Measurements from ENCODE around the gene CD177.
"Not testable (repeated sequence)": the region's sequence is repeated elsewhere in the genome, so short reads cannot be mapped to it uniquely, and the experiment has no call there.

The CD177 gene, protein sequence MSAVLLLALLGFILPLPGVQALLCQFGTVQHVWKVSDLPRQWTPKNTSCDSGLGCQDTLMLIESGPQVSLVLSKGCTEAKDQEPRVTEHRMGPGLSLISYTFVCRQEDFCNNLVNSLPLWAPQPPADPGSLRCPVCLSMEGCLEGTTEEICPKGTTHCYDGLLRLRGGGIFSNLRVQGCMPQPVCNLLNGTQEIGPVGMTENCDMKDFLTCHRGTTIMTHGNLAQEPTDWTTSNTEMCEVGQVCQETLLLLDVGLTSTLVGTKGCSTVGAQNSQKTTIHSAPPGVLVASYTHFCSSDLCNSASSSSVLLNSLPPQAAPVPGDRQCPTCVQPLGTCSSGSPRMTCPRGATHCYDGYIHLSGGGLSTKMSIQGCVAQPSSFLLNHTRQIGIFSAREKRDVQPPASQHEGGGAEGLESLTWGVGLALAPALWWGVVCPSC

DNA sequence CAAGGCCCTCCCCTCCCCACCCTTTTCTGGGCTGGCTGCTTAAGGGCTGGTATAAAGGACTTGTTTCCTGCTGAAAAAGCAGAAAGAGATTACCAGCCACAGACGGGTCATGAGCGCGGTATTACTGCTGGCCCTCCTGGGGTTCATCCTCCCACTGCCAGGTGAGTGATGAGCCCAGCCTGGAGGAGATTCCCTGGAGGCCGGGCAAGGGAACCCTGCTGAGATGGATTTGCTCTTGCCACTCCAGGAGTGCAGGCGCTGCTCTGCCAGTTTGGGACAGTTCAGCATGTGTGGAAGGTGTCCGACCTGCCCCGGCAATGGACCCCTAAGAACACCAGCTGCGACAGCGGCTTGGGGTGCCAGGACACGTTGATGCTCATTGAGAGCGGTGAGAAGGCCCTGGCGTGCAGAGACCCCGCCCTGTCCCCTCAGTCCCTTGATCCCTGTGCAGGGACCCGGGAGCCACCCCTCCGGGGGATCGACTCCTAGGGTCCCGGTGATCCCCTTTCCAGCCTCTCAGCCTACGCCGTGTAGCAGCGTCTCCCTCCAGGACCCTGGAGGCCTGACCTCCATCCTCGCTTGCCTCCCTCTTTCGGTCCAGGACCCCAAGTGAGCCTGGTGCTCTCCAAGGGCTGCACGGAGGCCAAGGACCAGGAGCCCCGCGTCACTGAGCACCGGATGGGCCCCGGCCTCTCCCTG, at the start of gene CD177:
TSS of gene CD177 (plus strand) at position 81 of the 699 bp plus-strand sequence. CDS start at position 110, 29 bp downstream.
- DNase-seq, result no peak

DNA sequence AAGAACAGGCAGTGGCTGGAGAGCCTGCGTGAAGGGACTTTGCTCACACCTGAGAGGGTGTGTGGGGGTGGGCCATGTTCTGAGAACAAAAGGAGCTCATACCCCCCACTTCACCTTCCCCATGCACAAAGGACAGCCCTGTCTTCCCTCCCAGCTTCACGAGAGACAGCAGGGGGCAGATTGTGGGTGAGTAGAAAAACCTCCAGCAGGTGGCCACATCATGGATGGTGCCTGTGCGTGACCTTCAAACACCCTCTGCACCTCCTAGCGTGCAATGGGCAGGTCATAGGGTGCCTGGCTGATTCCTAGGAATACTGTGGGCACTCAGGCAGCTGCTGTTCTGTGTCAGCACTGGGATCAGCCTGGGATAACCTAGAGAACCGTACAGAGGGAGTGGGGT, 47.8 kb upstream of the CD177 start:
- DNase-seq, result no peak

DNA sequence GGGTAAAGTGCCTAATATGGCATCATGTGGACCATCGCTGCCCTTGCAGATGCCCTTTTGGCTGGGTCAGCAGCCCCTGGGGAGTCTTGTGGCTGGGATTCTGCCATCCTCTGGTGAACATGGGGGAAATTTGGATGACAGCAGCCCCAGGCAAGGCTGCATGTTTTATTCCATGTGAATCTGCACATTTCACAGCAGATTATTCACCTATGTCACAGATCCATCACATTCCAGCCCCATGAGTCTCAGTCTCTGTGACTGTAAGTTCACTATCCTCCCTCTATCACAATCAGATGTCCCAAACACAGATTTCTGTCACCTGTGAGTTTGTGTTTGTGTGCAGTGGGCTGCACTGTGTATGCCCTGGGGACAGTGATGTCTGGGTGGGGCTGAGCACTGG, 47.4 kb upstream of the CD177 start:
- DNase-seq, result no peak

DNA sequence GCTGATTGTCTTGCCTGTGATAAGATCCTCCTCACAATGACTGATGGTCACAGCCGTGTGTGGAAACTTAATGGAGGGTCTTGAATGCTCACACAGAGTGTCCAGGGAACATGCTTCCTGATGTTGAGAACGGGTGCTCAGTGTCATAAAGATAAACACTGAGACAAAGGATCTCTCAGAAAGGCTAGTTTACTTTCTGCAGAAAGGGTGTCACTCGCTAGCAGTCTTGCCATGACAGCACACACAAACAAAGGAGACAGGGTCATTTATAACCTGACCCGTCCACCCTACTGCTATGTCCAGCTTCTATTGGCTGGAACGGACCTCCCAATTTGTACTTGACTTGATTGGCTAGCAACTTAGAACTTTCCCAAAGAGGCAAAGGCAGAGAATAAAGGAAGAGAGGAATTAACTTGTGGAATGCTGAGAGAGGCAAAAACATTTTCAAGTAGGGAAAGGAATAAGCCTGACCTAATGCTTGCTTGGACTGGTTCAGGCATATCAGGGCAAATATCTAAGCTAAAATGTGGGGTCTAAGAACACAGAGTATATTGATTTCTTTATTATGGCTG, 45.2 kb upstream of the CD177 start:
- no peak for DNase-seq

DNA sequence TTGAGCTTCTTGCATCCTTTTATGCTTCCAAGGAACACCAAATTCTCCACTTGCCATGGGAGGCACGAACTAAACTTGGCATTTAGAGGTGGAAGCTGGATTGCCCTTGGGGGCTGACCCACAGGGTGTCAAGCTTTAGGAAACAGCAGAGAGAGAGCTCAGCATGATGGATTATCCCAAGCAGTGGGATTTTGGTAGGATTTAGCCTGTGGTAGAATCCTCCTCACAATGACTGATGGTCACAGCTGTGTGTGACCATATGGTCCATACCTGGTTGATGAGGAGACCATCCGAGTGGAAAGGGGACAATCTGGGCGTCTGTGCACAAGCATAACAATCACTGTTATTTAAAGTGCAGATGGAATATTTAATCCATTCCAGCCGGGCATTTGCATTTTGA, 44.0 kb upstream of the CD177 start:
- DNase-seq, result no peak

DNA sequence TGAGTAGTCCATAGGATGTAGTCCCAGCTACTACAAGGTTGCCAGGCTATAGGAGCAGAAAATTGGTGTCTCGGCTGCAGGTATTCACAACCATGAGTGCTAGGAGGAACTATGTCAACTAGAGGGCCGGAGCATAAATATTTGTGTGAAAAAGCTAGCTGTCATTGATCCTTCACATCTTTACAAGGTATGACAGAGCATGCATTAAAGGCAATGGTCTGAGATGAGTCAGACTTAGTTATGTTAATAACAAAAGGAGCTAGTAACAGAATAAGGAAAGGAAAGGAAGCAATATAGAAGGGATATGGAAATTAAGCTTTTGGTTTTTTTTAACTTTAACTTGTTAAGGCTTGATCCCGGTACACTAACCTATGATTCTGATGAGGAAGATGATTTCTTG, 43.3 kb upstream of the CD177 start:
- DNase-seq, result no peak

DNA sequence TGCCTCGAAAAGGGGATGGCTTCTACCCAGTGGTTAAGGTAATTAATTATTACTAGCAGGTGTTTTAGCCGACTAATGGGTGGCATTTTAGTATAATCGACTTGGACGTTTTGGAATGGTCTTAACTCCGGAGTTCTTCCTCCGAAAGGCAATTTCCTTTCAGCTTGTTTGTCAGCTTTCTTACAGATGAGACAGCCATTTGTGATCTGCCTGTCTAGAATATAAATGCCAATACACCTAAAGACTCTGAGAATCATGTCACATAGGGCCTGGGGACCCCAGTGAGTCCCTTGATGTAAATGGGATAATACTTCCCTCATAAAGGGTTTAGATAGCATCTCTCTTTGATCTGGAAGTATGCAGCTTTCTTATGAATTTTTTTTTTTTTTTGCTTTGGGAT, 42.2 kb upstream of the CD177 start:
- DNase-seq, result no peak

DNA sequence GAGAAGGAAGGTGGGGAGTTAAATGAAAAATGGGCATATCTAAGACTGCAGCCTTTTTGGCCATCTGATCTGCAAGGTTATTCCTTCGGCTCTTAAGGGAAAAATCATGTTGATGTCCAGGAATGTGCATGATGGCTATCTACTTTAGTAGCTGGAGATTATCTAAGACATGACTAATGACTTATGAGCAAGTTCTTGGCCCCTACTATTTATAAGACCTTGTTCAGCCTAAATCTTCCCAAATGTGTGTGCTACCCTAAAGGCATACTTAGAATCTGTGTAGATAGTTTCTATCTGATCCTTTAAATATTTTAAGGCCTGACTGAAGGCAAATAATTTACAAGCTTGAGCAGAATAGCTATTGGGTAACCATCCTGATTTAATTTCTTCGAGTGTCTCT, 41.8 kb upstream of the CD177 start:
- DNase-seq, result no peak

DNA sequence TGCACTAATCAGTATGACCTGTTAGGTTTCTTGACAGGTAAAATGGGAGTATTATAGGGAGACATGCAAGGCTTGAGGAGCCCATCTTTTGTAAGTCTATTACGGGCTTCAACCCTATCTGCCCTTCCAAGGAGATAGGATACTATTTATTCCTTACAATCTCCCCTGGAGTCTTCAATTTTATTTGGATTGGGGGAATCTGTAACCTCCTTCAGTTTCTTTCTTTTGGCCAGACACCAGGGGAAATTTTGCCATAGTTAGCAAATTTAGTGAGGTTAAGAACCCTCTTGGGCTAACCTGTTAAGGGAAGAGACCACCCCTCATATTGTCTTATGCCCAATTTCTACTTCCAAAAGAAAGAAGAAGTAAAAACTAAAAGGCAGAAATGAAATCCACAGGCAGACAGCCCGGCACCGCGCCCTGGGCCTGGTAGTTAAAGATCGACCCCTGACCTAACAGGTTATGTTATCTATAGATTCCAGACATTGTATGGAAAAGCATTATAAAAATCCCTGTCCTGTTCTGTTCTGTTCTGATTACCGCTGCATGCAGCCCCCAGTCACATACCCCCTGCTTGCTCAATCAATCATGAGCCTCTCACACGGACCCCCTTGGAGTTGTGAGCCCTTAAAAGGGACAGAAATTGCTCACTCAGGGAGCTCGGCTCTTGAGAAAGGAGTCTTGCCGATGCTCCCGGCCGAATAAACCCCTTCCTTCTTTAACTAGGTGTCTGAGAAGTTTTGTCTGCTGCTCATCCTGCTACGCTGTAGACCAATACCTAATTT, 39.6 kb upstream of the CD177 start:
- no peak for DNase-seq

DNA sequence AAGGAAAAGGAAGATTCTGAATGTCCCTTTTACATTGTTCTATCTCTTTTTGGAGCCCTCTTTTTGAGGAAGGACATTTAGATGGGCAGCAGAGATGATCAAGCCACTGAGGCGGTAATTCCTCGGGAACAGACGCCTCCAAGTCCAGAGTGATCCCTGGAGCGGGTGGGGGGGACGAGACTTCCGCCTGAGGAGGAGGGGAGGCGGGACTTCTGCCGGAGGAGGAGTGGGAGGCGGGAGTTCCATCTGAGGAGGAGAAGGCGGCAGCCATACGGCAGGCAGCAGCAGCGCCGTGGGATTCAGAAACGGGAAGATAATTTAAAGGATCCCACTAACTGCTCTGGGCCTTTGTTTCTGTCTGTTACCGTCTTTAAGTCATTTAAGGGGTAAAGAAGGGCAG, 37.6 kb upstream of the CD177 start:
- no peak for DNase-seq

DNA sequence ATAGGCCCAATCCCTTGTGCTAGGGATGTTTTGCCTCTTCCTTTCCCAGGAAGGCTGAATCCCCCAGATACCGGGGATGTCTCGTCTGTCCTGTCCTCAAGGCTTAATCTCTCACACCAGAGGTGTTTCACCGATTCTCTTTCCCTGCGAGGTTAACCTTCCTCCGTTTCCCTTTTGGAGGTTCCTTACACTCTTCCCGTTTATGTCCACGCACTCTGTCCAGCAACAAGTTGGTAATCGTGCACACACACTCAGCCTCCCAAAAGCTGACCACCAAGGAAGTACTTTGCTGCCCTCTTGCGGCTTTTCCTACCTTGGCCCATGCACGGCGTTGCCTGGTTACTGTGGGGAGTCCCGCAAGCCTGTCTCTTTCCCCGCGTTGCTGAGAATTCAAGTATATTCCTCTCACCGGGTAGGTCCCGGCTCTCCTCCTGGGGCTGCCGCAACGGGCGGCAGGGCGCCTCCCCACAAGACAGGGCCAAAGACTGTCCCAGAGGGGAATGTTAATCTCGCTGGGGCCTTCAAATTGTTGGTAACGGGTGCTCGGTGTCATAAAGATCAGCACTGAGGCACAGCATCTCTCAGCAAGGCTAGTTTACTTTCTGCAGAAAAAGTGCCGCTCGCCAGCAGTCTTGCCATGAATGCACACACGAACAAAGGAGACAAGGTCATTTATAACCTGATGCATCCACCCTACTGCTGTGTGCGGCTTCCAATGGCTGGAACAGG, 36.7 kb upstream of the CD177 start:
- DNase-seq, result peak in 14 of 58 donors; percentile 1 to 40 (median 4)

DNA sequence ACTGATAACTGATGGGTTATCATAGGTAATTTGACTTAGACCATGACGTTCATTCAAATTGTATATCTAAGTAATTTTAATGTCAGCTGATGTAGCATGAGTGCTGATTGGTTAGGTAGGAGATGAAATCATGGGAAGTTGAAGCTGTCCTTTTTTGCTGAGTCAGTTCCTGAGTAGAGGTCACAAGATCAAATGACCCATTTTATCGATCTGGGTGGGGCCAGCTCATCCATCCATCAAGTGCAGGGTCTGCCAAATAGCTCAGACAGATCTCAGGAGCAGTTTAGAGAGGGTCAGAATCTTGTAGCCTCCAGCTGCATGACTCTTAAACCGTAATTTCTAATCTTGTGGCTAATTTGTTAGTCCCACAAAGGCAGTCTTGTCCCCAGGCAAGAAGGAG, 35.3 kb upstream of the CD177 start:
- DNase-seq, result no peak

DNA sequence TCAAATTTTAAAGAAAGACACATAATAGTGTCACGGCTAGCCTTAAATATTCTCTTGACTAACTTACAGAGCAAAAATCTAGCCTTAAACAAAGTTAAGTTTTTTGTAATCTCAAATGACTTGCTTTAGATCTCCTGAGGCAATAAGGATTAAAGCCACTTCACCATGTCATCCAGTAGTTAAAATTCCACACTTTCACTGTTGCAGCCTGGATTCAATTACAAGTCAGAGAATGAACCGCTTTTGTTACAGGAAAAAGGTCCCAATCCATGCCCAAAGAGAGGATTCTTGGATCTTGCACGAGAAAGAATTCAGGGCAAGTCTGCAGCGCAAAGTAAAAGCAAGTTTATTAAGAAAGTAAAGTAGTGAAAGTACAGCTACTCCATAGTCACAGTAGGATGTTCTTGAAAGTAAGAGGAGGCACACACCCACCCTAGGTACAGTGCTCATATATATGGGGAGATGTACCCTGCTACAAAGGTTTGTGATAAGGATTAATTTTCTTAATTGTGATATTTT, 34.6 kb upstream of the CD177 start:
- no peak for DNase-seq

DNA sequence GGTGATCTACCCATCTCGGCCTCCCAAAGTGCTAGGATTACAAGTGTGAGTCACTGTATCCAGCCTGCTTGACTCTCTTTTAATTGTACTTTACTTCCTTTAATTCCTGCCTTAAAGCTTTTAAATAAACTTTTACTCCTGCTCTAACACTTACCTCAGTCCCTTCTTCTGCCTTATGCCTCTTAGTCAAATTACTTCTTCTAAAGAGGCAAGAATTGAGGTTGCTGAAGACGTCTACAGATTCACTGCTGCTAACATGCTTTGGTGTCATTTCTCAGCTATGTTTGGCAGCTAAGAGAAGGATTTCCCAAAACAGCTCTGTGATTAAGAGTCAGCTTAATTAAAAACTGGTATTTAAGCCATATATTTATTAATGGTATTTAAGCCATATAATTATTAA, 32.9 kb upstream of the CD177 start:
- DNase-seq, result no peak

DNA sequence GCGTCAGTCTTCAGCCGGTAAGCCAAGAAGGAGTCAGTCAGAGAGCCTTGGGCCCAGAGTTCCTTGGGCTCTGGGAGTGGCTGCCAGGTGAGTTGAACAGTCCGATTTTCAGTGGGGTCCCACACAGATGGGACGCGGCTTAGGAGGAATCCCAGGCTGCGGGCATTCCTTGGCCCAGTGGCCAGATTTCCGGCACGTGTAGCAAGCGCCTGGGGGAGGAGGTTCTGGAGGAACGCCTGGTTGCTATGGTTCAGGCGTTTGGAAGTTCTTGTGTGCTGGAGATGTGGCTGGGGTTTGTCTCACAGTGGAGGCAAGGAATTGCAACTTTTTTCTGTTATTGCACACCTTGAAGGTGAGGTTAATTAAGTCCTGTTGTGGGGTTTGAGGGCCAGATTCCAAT, 26.7 kb upstream of the CD177 start:
- not testable (repeated sequence) for DNase-seq

DNA sequence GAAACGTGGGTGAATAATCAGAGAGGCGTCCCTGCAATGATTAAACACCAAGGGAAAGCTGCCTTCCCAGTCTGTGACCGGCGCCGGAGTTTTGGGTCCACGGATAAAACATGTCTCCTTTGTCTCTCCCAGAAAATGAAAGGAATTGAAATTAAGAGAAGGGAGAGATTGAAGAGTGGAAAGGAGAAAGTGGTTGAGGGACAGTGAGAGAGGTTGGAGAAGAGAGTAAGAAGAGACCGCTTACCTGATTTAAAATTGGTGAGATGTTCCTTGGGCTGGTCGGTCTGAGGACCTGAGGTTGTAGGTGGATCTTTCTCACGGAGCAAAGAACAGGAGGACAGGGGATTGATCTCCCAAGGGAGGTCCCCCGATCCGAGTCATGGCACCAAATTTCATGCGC, 24.9 kb upstream of the CD177 start:
- DNase-seq, result not testable (repeated sequence)

DNA sequence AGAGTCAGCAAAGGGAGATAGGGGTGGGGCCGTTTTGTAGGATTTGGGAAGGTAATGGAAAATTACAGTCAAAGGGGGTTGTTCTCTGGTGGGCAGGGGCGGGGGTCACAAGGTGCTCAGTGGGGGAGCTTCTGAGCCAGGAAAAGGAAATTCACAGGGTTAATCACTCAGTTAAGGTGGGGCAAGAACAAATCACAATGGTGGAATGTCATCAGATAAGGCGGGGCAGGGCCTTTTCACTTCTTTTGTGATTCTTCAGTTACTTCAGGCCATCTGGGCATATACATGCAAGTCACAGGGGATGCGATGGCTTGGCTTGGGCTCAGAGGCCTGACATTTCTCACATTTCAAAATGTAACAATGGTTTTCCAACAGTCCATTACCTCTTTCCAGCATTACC, 24.4 kb upstream of the CD177 start:
- DNase-seq, result not testable (repeated sequence)

DNA sequence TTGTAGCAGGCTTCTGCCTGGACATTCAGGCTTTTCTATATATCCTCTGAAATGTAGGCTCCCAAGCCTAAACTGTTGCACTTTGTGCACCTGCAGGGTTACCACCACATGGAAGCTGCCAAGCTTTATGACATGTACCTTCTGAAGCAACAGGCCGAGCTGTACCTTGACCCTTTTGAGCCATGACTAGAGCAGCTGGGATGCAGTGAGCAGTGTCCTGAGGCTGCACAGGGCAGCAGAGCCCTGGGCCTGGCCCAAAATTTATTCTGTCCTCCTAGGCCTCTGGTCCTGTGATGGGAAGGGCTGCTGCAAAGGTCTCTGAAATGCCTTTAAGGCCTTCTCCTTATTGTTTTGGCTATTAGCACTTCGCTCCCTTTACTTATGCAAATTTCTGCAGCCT, 23.5 kb upstream of the CD177 start:
- no peak for DNase-seq

DNA sequence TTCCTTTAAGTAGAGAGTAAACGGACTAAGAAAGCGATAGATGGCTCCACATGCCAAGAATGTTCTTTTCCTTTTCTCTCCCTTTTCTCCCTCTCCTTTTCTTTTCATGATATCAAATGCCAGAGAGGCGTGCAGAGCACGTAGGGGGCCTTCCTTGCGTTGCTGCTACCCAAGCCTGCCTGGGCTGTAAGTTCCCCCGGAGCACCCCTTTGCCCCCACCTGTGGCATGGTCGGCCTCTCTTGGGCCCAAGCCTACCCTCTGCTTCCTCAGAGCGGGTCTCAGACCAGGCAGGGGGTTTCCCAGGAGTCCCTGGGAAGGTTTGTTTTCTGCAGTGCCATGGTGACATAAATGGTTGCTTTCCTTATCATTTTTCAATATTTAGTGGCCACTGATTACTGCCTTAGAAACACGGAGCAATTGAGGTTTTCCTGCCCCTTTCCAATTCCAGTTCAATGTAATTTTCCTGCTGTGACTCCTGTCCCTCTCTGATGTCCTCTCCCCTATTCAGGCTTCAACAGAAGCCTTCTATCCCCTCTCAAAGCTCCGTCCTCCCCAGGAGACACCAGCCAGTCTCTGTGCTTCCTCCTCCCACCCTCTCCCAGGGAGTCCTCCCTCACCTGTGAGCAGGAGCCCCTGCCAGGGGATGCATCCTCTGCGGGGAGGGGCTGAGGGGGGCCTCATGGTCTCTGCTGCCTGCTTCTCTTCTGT, 22.6 kb upstream of the CD177 start:
- no peak for DNase-seq

DNA sequence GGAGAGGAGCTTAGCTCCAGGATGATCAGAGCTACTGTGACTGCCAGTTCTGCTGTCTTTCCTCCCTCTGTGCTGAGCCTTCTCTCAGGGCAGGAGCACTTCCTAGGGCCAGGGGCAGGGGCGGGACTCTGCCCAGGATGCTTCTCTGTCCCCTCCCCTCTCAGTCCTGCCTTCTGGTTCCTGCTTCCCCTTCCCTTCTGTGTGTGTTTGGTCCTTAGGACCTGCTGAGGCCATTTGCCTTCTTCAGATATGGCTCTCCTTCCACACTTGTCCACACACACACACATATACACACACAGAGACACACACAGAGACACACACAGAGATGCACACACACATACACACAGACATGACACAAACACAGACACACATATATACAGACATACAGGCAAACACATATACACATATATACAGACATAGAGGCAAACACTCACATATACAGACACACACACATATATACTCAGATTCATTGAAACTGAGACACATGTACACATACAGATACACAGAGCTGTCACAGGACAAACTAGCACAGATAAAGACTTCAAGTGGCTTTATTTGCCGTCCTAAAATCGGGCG, 22.0 kb upstream of the CD177 start:
- DNase-seq, result no peak
